CD8-positive, alpha-beta memory T cell (primary cell): Measurements from ENCODE around the gene OPCML. TPM values are rescaled to one million over a fixed set of nuclear protein-coding genes. Genes with fewer than 3 reads are reported as not detected.
A peak's percentile ranks its signal among the peaks of the same experiment; 100 is the strongest.

Source experiments
- CTCF ChIA-PET: fragments of 350-600 bp; sonication (Branson Sonifier 250); formaldehyde crosslinking; loops from one replicate; lab custom pipeline; 2021; ENCODE audit warnings: antibody characterized with exemption; lab: Charles Lee
- POLR2A ChIA-PET: fragments of 350-600 bp; sonication (Branson Sonifier 250); formaldehyde crosslinking; loops from one replicate; lab custom pipeline; 2021; ENCODE audit warnings: antibody characterized with exemption; lab: Charles Lee
- DNase-seq, 5 donors: peaks; one replicate each; pipeline versions ENCODE4 v3.0.0 to v3.0.0-alpha.2; 2020 to 2022; ENCODE audit warnings: mixed read lengths in 1 of 5
- H3K27ac ChIP-seq: one replicate; pipeline ENCODE4 v1.7.0; 2013; ENCODE audit warnings: low read depth, mild to moderate bottlenecking, low read length, moderate library complexity
- H3K27me3 ChIP-seq: 2 replicates; pipeline ENCODE4 v1.7.0; 2013; ENCODE audit warnings: low read length, mild to moderate bottlenecking; ENCODE audit not compliant: insufficient read depth, poor library complexity, severe bottlenecking
- H3K36me3 ChIP-seq: 2 replicates; pipeline ENCODE4 v1.7.0; 2013; ENCODE audit warnings: mild to moderate bottlenecking, low read length, moderate library complexity; ENCODE audit not compliant: insufficient read depth
- H3K4me1 ChIP-seq: 2 replicates; pipeline ENCODE4 v1.7.0; 2013; ENCODE audit warnings: mild to moderate bottlenecking, low read length, moderate library complexity; ENCODE audit not compliant: insufficient read depth
- H3K4me3 ChIP-seq: 2 replicates; pipeline ENCODE4 v1.7.0; 2013; ENCODE audit warnings: mild to moderate bottlenecking, low read length
- H3K9me3 ChIP-seq: 2 replicates; pipeline ENCODE4 v1.7.0; 2013; ENCODE audit warnings: mild to moderate bottlenecking, low read length
- H3K27ac Mint-ChIP-seq, 8 donors: one replicate each; pipeline ENCODE4 v1.8.0; 2020 to 2021; ENCODE audit warnings: mixed read lengths in 8 of 8, mild to moderate bottlenecking in 6 of 8, inconsistent platforms in 3 of 8, moderate library complexity in 3 of 8
- H3K27me3 Mint-ChIP-seq, 2 donors: one replicate each; pipeline ENCODE4 v1.8.0; 2020 to 2021; ENCODE audit warnings: mixed read lengths in 2 of 2, mild to moderate bottlenecking in 1 of 2, moderate library complexity in 1 of 2
- H3K36me3 Mint-ChIP-seq, 3 donors: one replicate each; pipeline ENCODE4 v1.8.0; 2020 to 2021; ENCODE audit warnings: mixed read lengths in 3 of 3, inconsistent platforms in 1 of 3, mild to moderate bottlenecking in 1 of 3
- H3K4me1 Mint-ChIP-seq, 3 donors: one replicate each; pipeline ENCODE4 v1.8.0; 2020 to 2021; ENCODE audit warnings: mixed read lengths in 3 of 3, inconsistent platforms in 1 of 3, mild to moderate bottlenecking in 1 of 3
- H3K4me3 Mint-ChIP-seq, 7 donors: one replicate each; pipeline ENCODE4 v1.8.0; 2020 to 2021; ENCODE audit warnings: mixed read lengths in 7 of 7, mild to moderate bottlenecking in 6 of 7, moderate library complexity in 4 of 7, inconsistent platforms in 2 of 7
- H3K9me3 Mint-ChIP-seq, 5 donors: one replicate each; pipeline ENCODE4 v1.8.0; 2020 to 2022; ENCODE audit warnings: mixed read lengths in 5 of 5, mild to moderate bottlenecking in 3 of 5, moderate library complexity in 2 of 5, inconsistent platforms in 1 of 5
- polyA plus RNA-seq: library from polyadenylated mRNA; unstranded; fragments of 300-500 nt; fragmentation: Illumina TruSeq; gene quantifications from one replicate; pipeline ENCODE4 v1.2.3, GENCODE V29; 2021
- total RNA-seq, 2 experiments: library from RNA; stranded (reverse); gene quantifications; one replicate each; pipeline ENCODE4 v1.2.3, GENCODE V29; 2021

The OPCML gene
- total and polyA plus RNA-seq, 3 experiments from 2014 or later = not detected

- H3K4me3 ChIP-seq = no peak overlapping the region
- peaks cover 0 to 1% of the 10 kb centered on the region in 2 donors for H3K27me3 Mint-ChIP-seq
- H3K9me3 ChIP-seq = no peaks in the 10 kb centered on the region
- H3K4me3 Mint-ChIP-seq = no peak overlapping the region
- H3K9me3 Mint-ChIP-seq = peaks cover 0 to 3% (median 0%) of the 10 kb centered on the region in 5 donors
- no peak overlapping the region for H3K27ac ChIP-seq
- no peak overlapping the region for H3K27ac Mint-ChIP-seq
- DNase-seq = no peak
- H3K4me1 Mint-ChIP-seq = no peaks in the 10 kb centered on the region
- H3K36me3 ChIP-seq = no peaks in the 10 kb centered on the region
- no peaks in the 10 kb centered on the region for H3K4me1 ChIP-seq
- CTCF ChIA-PET = no interaction called here
- H3K27me3 ChIP-seq = no peaks in the 10 kb centered on the region
- POLR2A ChIA-PET = no interaction called here
- H3K36me3 Mint-ChIP-seq = no peaks in the 10 kb centered on the region
Measured at GRCh38 chr11:132840191-132840590, 692.1 kb downstream of the OPCML start.

- no peaks in the 10 kb centered on the region for H3K4me1 Mint-ChIP-seq
- H3K4me1 ChIP-seq = no peaks in the 10 kb centered on the region
- no peak for DNase-seq
- H3K27me3 Mint-ChIP-seq = peaks cover 0 to 3% of the 10 kb centered on the region in 2 donors
- H3K36me3 Mint-ChIP-seq = no peaks in the 10 kb centered on the region
- H3K27ac Mint-ChIP-seq = no peak overlapping the region
- no peak overlapping the region for H3K4me3 Mint-ChIP-seq
- peaks cover 0 to 3% (median 0%) of the 10 kb centered on the region in 5 donors for H3K9me3 Mint-ChIP-seq
- H3K36me3 ChIP-seq = no peaks in the 10 kb centered on the region
- H3K27ac ChIP-seq = no peak overlapping the region
- CTCF ChIA-PET = no interaction called here
- H3K9me3 ChIP-seq = no peaks in the 10 kb centered on the region
- H3K27me3 ChIP-seq = no peaks in the 10 kb centered on the region
- no peak overlapping the region for H3K4me3 ChIP-seq
- POLR2A ChIA-PET = no interaction called here
Measured at GRCh38 chr11:132839236-132839945, 692.9 kb downstream of the OPCML start.

- H3K4me3 Mint-ChIP-seq = no peak overlapping the region
- Histone ChIP-seq H3K4me3 (no peak overlapping the region), H3K4me1 (no peaks in the 10 kb centered on the region), H3K27ac (no peak overlapping the region), H3K27me3 (no peaks in the 10 kb centered on the region), H3K36me3 (no peaks in the 10 kb centered on the region), H3K9me3 (no peaks in the 10 kb centered on the region)
- DNase-seq = no peak
- no peaks in the 10 kb centered on the region for H3K4me1 Mint-ChIP-seq
- H3K27ac Mint-ChIP-seq = peak overlapping the region in 1 of 8 donors; percentile 4
- peaks cover 0 to 3% of the 10 kb centered on the region in 2 donors for H3K27me3 Mint-ChIP-seq
- H3K36me3 Mint-ChIP-seq = no peaks in the 10 kb centered on the region
- POLR2A ChIA-PET = no interaction called here
- CTCF ChIA-PET = no interaction called here
- peaks cover 0 to 3% (median 0%) of the 10 kb centered on the region in 5 donors for H3K9me3 Mint-ChIP-seq
Measured at GRCh38 chr11:132838627-132839026, 693.7 kb downstream of the OPCML start.

GRCh38 chr11:132831272-132831671 is 701.0 kb downstream of the OPCML start:
- Histone ChIP-seq H3K36me3 (no peaks in the 10 kb centered on the region), H3K4me3 (no peak overlapping the region), H3K4me1 (no peaks in the 10 kb centered on the region), H3K27me3 (no peaks in the 10 kb centered on the region), H3K9me3 (no peaks in the 10 kb centered on the region), H3K27ac (no peak overlapping the region)
- CTCF ChIA-PET = no interaction called here
- H3K27ac Mint-ChIP-seq = no peak overlapping the region
- POLR2A ChIA-PET = no interaction called here
- H3K4me3 Mint-ChIP-seq = no peak overlapping the region
- H3K9me3 Mint-ChIP-seq = peaks cover 0 to 3% (median 0%) of the 10 kb centered on the region in 5 donors
- H3K36me3 Mint-ChIP-seq = no peaks in the 10 kb centered on the region
- H3K4me1 Mint-ChIP-seq = no peaks in the 10 kb centered on the region
- peaks cover 0 to 4% of the 10 kb centered on the region in 2 donors for H3K27me3 Mint-ChIP-seq
- DNase-seq = no peak

GRCh38 chr11:132824642-132825041 is 707.7 kb downstream of the OPCML start:
- CTCF ChIA-PET = no interaction called here
- no peaks in the 10 kb centered on the region for H3K36me3 ChIP-seq
- no peaks in the 10 kb centered on the region for H3K4me1 Mint-ChIP-seq

DNA sequence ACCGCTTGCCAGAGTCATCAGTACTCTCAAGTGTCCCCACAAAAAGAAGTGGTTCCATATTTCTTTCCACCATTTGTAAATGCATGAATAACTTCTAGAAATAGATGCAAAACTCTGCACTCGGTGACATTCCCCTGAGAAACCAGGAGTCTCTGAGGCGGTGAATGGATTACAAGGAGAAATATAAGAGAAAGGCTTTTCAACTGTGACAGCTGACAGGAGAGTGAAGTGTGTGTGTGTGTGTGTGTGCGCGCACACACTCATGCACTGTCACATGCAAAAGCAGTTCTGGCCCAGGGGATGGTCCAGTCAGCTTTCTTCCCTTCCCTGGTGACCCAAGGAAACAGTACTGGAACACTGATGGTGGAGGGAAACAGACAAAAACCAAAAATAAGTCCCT is 710.0 kb downstream of the OPCML start:
- H3K9me3 ChIP-seq = no peaks in the 10 kb centered on the region
- ChIA-PET POLR2A (no interaction called here), CTCF (no interaction called here)
- Mint-ChIP-seq H3K36me3 (no peaks in the 10 kb centered on the region), H3K4me3 (no peak overlapping the region), H3K4me1 (no peaks in the 10 kb centered on the region), H3K27me3 (no peaks in the 10 kb centered on the region), H3K27ac (no peak overlapping the region), H3K9me3 (peaks cover 0 to 3% (median 0%) of the 10 kb centered on the region in 5 donors)
- H3K27ac ChIP-seq = no peak overlapping the region
- no peaks in the 10 kb centered on the region for H3K4me1 ChIP-seq
- DNase-seq = no peak
- H3K36me3 ChIP-seq = no peaks in the 10 kb centered on the region
- H3K27me3 ChIP-seq = no peaks in the 10 kb centered on the region
- H3K4me3 ChIP-seq = no peak overlapping the region

More at GRCh38 chr11:132824642-132825041, 707.7 kb downstream of the OPCML start:
- no peak for DNase-seq
- H3K27ac Mint-ChIP-seq = no peak overlapping the region
- H3K36me3 Mint-ChIP-seq = no peaks in the 10 kb centered on the region
- H3K9me3 Mint-ChIP-seq = peaks cover 0 to 3% (median 0%) of the 10 kb centered on the region in 5 donors
- Histone ChIP-seq H3K4me3 (no peak overlapping the region), H3K27ac (no peak overlapping the region), H3K9me3 (no peaks in the 10 kb centered on the region), H3K4me1 (no peaks in the 10 kb centered on the region), H3K27me3 (no peaks in the 10 kb centered on the region)
- no peak overlapping the region for H3K4me3 Mint-ChIP-seq
- POLR2A ChIA-PET = no interaction called here
- H3K27me3 Mint-ChIP-seq = no peaks in the 10 kb centered on the region

- H3K4me1 Mint-ChIP-seq = no peaks in the 10 kb centered on the region
- POLR2A ChIA-PET = no interaction called here
- Histone ChIP-seq H3K9me3 (no peaks in the 10 kb centered on the region), H3K27me3 (no peaks in the 10 kb centered on the region), H3K4me3 (no peak overlapping the region), H3K36me3 (no peaks in the 10 kb centered on the region), H3K4me1 (no peaks in the 10 kb centered on the region), H3K27ac (no peak overlapping the region)
- H3K9me3 Mint-ChIP-seq = peaks cover 0 to under 1% (median 0%) of the 10 kb centered on the region in 5 donors
- CTCF ChIA-PET = no interaction called here
- H3K27me3 Mint-ChIP-seq = no peaks in the 10 kb centered on the region
- no peaks in the 10 kb centered on the region for H3K36me3 Mint-ChIP-seq
- no peak for DNase-seq
- H3K27ac Mint-ChIP-seq = no peak overlapping the region
- no peak overlapping the region for H3K4me3 Mint-ChIP-seq
Measured at GRCh38 chr11:132821499-132821898, 710.8 kb downstream of the OPCML start.

GRCh38 chr11:132821014-132821413 is 711.3 kb downstream of the OPCML start:
- H3K27me3 Mint-ChIP-seq = no peaks in the 10 kb centered on the region
- no peaks in the 10 kb centered on the region for H3K9me3 Mint-ChIP-seq
- POLR2A ChIA-PET = no interaction called here
- Histone ChIP-seq H3K36me3 (no peaks in the 10 kb centered on the region), H3K27ac (no peak overlapping the region), H3K4me1 (no peaks in the 10 kb centered on the region), H3K9me3 (no peaks in the 10 kb centered on the region), H3K4me3 (no peak overlapping the region), H3K27me3 (no peaks in the 10 kb centered on the region)
- H3K4me1 Mint-ChIP-seq = no peaks in the 10 kb centered on the region
- CTCF ChIA-PET = no interaction called here
- no peak for DNase-seq
- no peak overlapping the region for H3K4me3 Mint-ChIP-seq
- no peak overlapping the region for H3K27ac Mint-ChIP-seq
- no peaks in the 10 kb centered on the region for H3K36me3 Mint-ChIP-seq
